Dermis microvascular lymphatic vessel endothelial cell (primary cell): ENCODE results near the gene TECR. TPM values are rescaled to one million over a fixed set of nuclear protein-coding genes. Genes with fewer than 3 reads are reported as not detected.
"Not testable (repeated sequence)": the region's sequence is repeated elsewhere in the genome, so short reads cannot be mapped to it uniquely, and the experiment has no call there.

ENCODE experiments used
- DNase-seq, 2 donors: peaks; one replicate each; pipeline versions ENCODE4 v3.0.0 to v3.0.0-alpha.2; 2010; ENCODE audit warnings: low read depth in 2 of 2
- total RNA-seq: library from RNA; depleted of rRNA; stranded (reverse); fragments of >200 nt; gene quantifications from 2 replicates; pipeline ENCODE4 v1.2.1, GENCODE V29; 2014

Gene TECR
- total RNA-seq, 1 donor from 2014 or later, result 23.1 TPM

DNA sequence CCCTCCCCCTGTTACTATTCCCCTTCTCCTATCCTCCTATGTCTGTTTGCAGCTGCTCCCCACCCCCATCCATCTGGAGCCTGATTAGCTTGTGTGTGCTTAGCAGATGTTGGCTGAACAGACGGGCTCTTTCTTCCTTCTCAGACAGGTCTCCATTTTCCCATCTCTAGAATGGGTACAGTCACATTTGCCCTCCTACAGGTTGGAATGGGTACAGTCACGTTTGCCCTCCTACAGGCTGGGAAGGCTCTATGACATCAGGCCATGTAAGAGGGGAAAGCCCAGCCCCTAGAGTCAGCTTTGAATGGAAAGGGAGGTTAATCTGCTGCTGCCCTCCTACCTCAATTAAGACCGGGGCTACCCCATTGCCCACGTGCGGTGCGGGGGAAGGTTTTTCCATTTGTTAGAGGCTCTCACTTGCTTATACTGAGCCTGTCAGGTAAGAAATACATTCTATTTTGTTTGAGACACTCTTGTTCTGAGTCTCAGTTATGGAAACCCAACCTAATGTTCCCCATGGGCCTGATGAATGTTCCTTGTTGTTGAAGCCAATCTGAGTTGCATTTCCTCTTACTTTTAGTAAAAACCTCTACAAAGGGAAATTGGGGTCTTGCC, 51.3 kb downstream of the TECR start:
- no peak for DNase-seq

DNA sequence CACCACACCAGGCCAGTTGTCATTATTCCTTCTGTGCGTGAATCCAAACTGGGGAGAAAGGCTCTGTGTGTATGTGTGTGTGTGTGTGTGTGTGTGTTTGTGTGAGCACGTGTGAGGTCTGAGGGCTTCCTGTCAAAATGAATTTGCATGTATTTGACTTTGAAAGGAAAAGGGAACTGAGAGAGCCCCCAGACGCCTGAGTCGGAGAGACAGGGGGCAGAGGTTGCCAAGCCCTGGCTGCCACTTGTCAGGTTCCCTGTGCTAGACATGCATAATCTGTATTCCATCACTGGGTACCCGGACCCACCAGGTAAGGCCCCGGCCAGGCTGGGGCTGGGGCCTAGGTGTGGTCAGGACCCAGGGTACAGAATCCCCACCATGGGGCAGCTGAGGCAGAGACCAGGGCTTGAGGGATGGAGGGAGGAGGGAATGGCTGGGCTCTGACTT, 53.5 kb downstream of the TECR start, which contains the start of gene CLEC17A:
Gene CLEC17A (plus strand): TSS at position 191 of the 447 bp plus-strand sequence. CDS start 77 bp downstream, at position 268.
- no peak for DNase-seq

DNA sequence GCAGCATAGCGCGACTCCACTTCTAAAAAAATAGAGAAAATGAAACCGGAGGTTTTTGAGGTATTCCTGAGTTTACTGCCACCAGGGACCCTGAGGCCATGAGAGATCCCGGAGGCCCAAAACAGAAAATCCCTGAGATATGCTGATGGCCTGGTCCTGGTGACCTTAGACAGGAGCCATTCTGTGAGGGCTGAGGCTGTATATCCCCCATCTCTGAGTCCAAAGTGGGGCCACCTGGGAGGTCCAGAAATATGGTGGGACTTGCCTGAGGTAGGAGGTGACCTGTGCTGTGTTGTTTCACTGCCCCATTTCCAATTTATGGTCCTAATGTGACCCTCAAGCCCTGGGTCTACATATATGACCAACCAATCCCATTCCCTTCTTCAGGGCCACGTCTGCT, 55.0 kb downstream of the TECR start:
- not testable (repeated sequence) for DNase-seq

DNA sequence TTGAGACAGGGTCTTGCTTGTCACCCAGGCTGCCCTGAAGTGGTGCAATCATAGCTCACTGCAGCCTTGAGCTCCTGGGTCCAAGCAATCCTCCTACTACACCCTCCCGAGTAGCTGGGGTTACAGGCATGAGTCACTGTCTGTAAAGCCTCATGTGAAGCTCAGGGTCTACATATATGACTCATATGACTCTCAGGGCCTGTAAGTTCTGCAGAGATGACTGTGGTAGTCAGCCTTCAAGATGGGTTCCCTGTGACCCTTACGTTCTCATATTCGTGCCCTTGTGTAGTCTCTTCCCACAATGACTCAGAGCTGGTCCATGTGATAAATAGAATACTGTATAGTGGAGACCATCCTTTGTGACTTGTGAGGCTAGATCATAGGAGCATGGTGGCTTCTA, 55.8 kb downstream of the TECR start:
- not testable (repeated sequence) for DNase-seq

DNA sequence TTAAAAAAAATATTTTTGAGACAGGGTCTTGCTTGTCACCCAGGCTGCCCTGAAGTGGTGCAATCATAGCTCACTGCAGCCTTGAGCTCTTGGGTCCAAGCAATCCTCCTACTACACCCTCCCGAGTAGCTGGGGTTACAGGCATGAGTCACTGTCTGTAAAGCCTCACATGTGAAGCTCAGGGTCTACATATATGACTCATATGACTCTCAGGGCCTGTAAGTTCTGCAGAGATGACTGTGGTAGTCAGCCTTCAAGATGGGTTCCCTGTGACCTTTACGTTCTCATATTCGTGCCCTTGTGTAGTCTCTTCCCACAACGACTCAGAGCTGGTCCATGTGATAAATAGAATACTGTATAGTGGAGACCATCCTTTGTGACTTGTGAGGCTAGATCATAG, 60.0 kb downstream of the TECR start:
- not testable (repeated sequence) for DNase-seq

DNA sequence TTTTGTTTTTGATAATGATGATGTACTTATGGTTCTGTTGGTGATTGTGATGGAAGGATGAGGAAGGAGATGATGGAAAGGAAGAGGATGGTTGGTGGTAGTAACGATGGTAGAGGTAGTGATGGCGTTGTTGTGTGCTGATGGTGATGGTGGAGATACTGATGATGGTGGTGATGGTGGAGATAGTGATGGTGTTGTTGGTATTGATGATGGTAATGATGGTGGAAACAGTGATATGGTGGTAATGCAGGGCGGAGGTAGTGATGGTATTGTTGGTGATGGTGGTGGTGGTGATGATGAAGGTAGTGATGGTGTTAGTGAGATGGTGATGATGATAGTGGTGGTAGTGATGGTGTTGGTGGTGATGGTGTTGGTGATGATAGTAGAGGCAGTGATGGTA, 66.2 kb downstream of the TECR start:
- no peak for DNase-seq

DNA sequence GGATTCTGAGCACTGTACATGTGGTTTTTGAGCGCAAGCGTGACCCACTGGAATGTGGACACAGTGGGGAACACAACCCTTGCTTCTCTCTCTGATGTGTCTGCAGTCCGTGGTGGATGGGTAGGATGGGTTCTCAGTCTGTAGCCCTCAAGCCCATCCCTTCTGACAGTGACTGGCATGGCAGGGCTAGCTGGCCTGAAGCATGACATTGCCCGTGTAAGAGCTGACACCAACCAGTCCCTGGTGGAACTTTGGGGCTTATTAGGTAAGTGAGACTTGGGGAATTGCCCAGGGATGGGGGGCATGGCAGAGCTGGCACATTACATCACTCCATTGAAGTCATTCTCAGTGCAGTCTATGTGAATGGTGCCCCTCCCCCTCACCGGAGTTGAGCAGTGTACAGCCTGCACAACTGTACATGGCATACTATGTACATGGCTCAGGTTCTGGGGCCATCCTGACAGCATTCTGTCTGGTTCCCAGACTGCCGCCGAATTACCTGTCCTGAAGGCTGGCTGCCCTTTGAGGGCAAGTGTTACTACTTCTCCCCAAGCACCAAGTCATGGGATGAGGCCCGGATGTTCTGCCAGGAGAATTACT, 70.3 kb downstream of the TECR start:
- no peak for DNase-seq

DNA sequence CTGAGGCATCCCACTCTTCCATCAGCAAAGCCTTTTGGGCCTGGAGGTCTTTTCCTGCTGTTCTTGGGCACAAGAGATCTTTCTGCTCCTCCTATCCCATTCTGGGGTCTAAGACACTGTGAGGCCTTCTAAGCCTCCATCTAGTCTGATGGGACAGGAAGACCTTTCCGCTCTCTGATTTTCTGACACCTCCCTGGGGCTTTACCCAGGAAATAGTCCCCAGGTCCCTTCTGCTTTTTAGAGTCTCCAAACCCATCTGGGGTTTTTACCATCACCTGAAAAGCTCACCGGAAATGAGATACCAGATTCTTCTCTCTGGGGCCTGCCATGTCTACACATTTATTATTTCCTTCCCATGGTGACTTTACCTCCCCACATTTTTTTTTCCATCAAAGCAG, 74.6 kb downstream of the TECR start:
- DNase-seq, result no peak

DNA sequence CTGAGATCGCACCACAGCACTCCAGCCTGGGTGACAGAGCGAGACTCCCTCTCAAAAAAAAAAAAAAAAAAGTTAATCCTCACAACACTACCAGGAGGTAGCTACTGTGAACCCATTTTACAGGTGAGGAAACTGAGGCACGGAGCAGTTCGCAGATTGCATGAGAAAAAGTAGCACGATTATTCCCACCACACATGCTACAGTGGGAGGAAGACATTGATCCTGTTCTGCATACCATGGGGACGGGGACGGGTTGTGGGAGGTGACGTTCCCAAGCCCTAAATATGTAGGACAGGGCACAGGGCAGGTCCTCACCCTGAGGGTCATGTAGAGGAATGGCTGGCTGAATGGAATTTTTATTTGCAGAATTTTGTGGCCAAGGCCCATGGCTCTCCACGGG, 77.2 kb downstream of the TECR start:
- DNase-seq, result no peak

DNA sequence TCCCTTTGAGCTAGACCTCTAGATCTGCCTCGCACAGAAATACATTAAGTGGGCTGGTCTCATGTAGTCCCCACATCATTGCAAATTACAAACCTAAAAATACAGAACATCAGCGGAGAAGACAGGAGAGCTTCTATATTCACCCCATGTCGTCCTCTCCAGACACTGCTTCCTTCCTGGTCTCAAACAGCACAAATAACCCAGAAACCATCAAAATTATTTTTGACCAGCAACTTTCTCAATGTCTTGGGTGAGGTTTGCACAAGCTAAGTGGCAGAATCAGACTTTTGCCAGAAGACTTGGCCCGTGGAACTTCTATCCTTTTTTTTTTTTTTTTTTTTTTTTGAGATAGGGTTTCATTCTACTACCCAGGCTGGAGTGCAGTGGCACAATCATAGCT, 81.7 kb downstream of the TECR start:
- DNase-seq, result no peak

DNA sequence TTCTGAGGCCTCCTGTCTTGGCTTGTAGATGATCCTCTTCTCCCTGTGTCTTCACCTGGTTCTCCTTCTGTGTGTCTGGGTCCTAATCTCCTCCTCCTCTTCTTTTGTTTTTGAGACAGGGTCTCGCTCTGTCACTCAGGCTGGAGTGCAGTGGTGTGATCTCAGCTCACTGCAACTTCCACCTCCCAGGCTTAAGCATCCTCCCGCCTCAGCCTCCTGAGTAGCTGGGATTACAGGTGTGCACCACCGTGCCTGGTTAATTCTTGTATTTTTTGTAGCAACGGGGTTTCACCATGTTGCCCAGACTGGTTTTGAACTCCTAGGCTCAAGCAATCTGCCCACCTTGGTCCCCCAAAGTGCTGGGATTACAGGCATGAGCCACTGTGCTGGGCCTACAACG, 82.8 kb downstream of the TECR start:
- DNase-seq, result not testable (repeated sequence)

DNA sequence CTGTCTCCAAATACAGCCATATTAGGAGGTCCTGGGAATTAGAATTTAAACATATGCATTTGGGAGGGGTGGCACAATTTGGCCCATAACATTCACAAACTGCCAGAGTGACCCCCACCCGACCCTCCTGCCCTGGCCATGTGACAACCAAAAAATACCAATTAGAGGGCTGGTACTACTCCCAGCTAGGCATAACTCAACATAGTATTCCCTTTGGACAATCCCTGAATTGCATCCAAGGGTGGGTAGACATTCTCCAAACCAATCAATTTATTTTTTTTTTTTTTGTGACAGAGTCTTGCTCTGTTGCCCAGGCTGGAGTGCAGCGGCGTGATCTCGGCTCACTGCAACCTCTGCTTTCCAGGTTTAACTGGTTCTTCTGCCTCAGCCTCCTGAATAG, 83.3 kb downstream of the TECR start:
- DNase-seq, result no peak

DNA sequence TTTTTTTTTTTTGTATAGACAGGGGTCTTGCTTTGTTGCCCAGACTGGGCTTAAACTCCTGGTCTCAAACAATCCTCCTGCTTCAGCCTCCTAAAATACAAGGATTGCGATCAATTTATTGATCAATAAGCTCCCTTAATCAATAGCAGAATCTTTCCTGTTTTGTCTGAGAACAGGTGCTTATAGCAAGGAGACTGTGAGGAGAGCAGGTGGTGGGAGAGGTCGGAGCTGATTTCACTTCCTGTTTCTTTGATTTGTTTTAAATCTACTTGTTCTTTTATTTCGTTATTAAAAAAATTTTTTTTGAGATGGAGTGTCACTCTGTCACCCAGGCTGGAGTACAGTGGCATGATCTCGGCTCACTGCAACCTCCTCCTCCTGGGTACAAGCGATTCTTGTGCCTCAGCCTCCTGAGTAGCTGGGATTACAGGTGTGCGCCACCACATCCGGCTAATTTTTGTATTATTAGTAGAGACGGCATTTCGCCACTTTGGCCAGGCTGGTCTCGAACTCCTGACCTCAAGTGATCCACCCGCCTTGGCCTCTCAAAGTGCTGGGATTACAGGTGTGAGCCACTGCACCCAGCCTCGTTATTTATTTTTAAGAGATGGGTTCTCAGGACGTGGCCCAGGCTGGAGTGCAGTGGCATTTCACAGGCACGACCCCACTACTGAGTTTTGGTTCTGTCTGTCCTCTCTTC, 84.2 kb downstream of the TECR start:
- DNase-seq, result not testable (repeated sequence)

DNA sequence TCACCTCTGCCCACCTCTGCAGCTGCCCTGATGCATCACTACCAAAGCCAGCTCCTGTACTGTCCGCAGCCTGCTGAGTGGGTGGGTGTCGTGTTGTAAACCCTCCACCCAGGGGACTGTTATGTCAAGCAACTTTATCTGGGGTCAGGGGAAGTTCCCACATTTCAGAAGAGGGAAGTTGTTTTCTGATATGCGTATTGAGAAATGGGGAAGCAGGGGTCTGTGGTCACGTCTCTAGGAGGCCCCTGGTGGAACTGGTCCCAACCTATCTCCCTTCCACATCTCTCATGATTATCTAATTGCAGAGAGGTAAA, 84.7 kb downstream of the TECR start:
- no peak for DNase-seq

Other genes starting within 250 kb of the TECR start
- gene ADGRE5, start 148.2 kb upstream of the TECR start, total RNA-seq, result 4.9 and 6.2 TPM in 2 replicates
- 69.7 and 71.9 TPM in 2 replicates for gene DDX39A, start 110.3 kb upstream of the TECR start, total RNA-seq
- gene PKN1, start 96.3 kb upstream of the TECR start, total RNA-seq, result 252 and 299 TPM in 2 replicates
- 0.13 and 0.25 TPM in 2 replicates for gene PTGER1, start 54.2 kb upstream of the TECR start, total RNA-seq
- gene GIPC1, start 33.5 kb upstream of the TECR start, total RNA-seq, result 109 and 126 TPM in 2 replicates
- gene DNAJB1, start 11.2 kb upstream of the TECR start, total RNA-seq, result 23.7 and 34.3 TPM in 2 replicates
- 304 and 331 TPM in 2 replicates for gene NDUFB7, start 42.5 kb downstream of the TECR start, total RNA-seq
- gene CLEC17A, start 53.5 kb downstream of the TECR start, total RNA-seq, result not detected in 2 replicates
- not detected in 2 replicates for gene ADGRE3, start 145.2 kb downstream of the TECR start, total RNA-seq
- gene ZNF333, start 160.5 kb downstream of the TECR start, total RNA-seq, result 4.2 and 9.6 TPM in 2 replicates
- 0.13 and 0.38 TPM in 2 replicates for gene ADGRE2, start 249.0 kb downstream of the TECR start, total RNA-seq